NCI-H2227 (cell line): ENCODE results near the gene NUP62.

ENCODE experiments used
- DNase-seq: peaks from one replicate; lab custom pipeline; 2025; ENCODE audit not compliant: unreplicated experiment; lab: John Stamatoyannopoulos, UW

Gene NUP62

GRCh38 chr19:49904136-49904535 lies 25.2 kb downstream of the NUP62 start:
- no peak for DNase-seq

GRCh38 chr19:49896863-49897621 lies 32.3 kb downstream of the NUP62 start, which contains the start of gene IL4I1:
IL4I1 (minus strand) TSS chr19:49896887; CDS start chr19:49896160, 727 bp downstream.
- DNase-seq = no peak

GRCh38 chr19:49895566-49896297 lies 33.6 kb downstream of the NUP62 start:
- no peak for DNase-seq

- DNase-seq = no peak
Observed at GRCh38 chr19:49894879-49895565, 34.3 kb downstream of the NUP62 start.

- DNase-seq = no peak
Observed at GRCh38 chr19:49894011-49894664, 35.2 kb downstream of the NUP62 start.

GRCh38 chr19:49892716-49893115 lies 36.6 kb downstream of the NUP62 start:
- no peak for DNase-seq

GRCh38 chr19:49891393-49891792 lies 37.9 kb downstream of the NUP62 start:
- no peak for DNase-seq

GRCh38 chr19:49890349-49891311 lies 38.7 kb downstream of the NUP62 start:
- no peak for DNase-seq

GRCh38 chr19:49889687-49890348 lies 39.5 kb downstream of the NUP62 start:
- DNase-seq = no peak

- DNase-seq = no peak
Observed at GRCh38 chr19:49889038-49889686, 40.1 kb downstream of the NUP62 start.

- no peak for DNase-seq
Observed at GRCh38 chr19:49888510-49888824, 40.8 kb downstream of the NUP62 start.

GRCh38 chr19:49887665-49888509 lies 41.4 kb downstream of the NUP62 start:
- DNase-seq = peak; percentile 27

GRCh38 chr19:49887037-49887664 lies 42.2 kb downstream of the NUP62 start:
- no peak for DNase-seq

GRCh38 chr19:49884760-49885159 lies 44.5 kb downstream of the NUP62 start:
- no peak for DNase-seq

GRCh38 chr19:49884109-49884508 lies 45.2 kb downstream of the NUP62 start:
- no peak for DNase-seq

GRCh38 chr19:49883094-49883493 lies 46.2 kb downstream of the NUP62 start:
- no peak for DNase-seq

GRCh38 chr19:49882643-49883042 lies 46.7 kb downstream of the NUP62 start:
- DNase-seq = no peak
